ENCODE measurements around the gene JADE1. TPM values are rescaled to one million over a fixed set of nuclear protein-coding genes. Genes with fewer than 3 reads are reported as not detected.
A peak's percentile ranks its signal among the peaks of the same experiment; 100 is the strongest.

The JADE1 gene
- total and polyA plus RNA-seq, 2 of the 13 experiments (the other 11 are each of a cell fraction or from before 2014, with no cell fraction given), result 5.4 to 19.3 TPM

DNA sequence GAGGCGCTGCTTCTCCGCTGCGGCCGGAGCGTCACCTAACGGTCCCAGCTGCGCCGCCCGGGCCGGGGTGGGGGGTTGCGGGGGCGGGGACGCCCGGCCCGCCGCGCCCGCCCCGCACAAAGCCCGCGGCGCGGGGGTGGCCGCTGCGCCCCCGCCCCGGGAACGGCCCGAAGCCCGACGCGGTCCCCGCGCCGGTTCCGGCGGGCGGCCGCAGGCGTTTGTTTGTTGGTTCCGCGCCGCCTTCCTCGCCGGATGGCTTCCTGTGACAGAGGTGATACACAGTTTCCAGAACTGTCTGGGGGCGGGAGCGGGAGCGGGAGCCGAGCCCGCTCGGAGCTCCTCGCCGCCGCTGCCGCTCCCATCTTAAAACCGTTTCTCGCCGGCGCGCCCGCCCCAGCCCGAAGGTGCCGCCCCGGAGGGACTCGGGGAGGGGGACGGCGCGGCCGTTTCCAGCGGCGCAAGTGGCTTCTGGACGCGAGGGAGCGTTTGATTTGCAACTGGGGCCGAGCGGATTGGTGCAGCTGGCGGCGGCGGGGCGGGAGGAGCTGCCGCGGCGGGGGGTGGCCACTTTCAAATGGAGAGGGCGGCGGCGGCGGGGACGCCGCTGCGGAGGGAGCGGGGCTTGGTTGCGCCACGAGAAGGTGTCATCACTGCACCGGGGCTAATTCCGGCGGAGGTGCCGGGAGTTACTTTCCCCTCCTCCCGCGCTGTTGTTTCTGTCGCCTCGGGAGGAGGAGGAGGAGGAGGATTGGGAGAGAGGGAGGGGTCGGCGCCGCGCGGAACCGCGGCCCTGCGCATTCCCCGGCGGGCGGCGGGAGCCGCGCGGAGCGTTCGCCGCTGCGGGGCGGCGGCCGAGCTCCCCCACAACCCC lies 2.3 kb downstream of the JADE1 start (continued):
- TF ChIP-seq HMGXB4 (CRISPR knock-in tag; IDR thresholded peaks at IDR 0.05; ENCODE audit: borderline replicate concordance in 1 of 2, low read depth in 1 of 2) (peak in 1 of 2 experiments; percentile 54; a peak in 1 of 4 replicates), SETDB1 (CRISPR knock-in tag; IDR thresholded peaks at IDR 0.05; ENCODE audit: borderline replicate concordance) (no peak), KLF11 (CRISPR knock-in tag; IDR thresholded peaks at IDR 0.05) (no peak), SALL2 (CRISPR knock-in tag; IDR thresholded peaks at IDR 0.05) (no peak), ZNF292 (CRISPR knock-in tag; IDR thresholded peaks at IDR 0.05; ENCODE audit: borderline replicate concordance, low read depth) (peak; percentile 40; the same call in 1 of the 2 replicates), ZBTB8A (CRISPR knock-in tag; IDR thresholded peaks at IDR 0.05; ENCODE audit: borderline replicate concordance, low read depth) (no peak), RERE (CRISPR knock-in tag; IDR thresholded peaks at IDR 0.05; ENCODE audit: low read depth) (no peak), HNRNPLL (IDR thresholded peaks at IDR 0.05; ENCODE audit: low read depth, low read length, poor library complexity, severe bottlenecking) (peak; percentile 88), ISL2 (CRISPR knock-in tag; IDR thresholded peaks at IDR 0.05) (no peak), ZNF775 (CRISPR knock-in tag; IDR thresholded peaks at IDR 0.05; ENCODE audit: borderline replicate concordance) (no peak), ZNF510 (CRISPR knock-in tag; IDR thresholded peaks at IDR 0.05; ENCODE audit: low read depth) (no peak), ZNF691 (CRISPR knock-in tag; IDR thresholded peaks at IDR 0.05; ENCODE audit: borderline replicate concordance, low read depth) (no peak; the same call in 1 of the 2 replicates)
- TF ChIP-seq, protein P1, sequence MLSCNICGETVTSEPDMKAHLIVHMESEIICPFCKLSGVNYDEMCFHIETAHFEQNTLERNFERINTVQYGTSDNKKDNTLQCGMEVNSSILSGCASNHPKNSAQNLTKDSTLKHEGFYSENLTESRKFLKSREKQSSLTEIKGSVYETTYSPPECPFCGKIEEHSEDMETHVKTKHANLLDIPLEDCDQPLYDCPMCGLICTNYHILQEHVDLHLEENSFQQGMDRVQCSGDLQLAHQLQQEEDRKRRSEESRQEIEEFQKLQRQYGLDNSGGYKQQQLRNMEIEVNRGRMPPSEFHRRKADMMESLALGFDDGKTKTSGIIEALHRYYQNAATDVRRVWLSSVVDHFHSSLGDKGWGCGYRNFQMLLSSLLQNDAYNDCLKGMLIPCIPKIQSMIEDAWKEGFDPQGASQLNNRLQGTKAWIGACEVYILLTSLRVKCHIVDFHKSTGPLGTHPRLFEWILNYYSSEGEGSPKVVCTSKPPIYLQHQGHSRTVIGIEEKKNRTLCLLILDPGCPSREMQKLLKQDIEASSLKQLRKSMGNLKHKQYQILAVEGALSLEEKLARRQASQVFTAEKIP (CRISPR knock-in tag; IDR thresholded peaks at IDR 0.05; ENCODE audit: borderline replicate concordance), result no peak
- TF ChIP-seq, protein P2, sequence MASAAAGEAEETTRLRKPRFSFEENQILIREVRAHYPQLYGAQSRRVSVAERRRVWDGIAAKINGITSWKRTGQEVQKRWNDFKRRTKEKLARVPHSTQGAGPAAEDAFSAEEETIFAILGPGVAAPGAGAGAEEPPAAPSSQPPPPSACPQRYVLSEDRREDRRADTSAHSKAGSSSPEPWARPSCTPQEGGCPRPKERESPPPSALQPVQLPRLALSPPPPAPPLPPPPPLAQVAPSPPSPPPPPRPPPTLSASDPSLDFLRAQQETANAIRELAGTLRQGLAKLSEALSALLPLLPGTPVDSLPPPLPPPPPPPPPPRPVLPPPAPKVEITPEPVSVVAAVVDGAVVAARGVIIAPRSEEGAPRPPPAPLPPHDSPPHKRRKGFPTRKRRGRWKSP (CRISPR knock-in tag; IDR thresholded peaks at IDR 0.05), result no peak; the same call in 1 of the 2 replicates
